Measurements from ENCODE around the gene TNFRSF12A.

TNFRSF12A gene

GRCh38 chr16:3025032-3026002 is 5.1 kb downstream of the TNFRSF12A start:
- no peak for DNase-seq (ENCODE audit: low read depth in 3 of 3, low spot score in 1 of 3)

GRCh38 chr16:3026003-3026378 is 5.8 kb downstream of the TNFRSF12A start:
- no peak for DNase-seq (ENCODE audit: low read depth in 3 of 3, low spot score in 1 of 3)

GRCh38 chr16:3026609-3027488 is 6.7 kb downstream of the TNFRSF12A start:
- no peak for DNase-seq (ENCODE audit: low read depth in 3 of 3, low spot score in 1 of 3)

- no peak for DNase-seq (ENCODE audit: low read depth in 3 of 3, low spot score in 1 of 3)
Measured at GRCh38 chr16:3027489-3027795, 7.3 kb downstream of the TNFRSF12A start.

GRCh38 chr16:3027983-3028715 is 8.0 kb downstream of the TNFRSF12A start:
- peak; percentile 56 to 90 (median 83) for DNase-seq (ENCODE audit: low read depth in 3 of 3, low spot score in 1 of 3)

- no peak for DNase-seq (ENCODE audit: low read depth in 3 of 3, low spot score in 1 of 3)
Measured at GRCh38 chr16:3028716-3029319, 8.7 kb downstream of the TNFRSF12A start.

GRCh38 chr16:3029491-3030221 is 9.5 kb downstream of the TNFRSF12A start:
- DNase-seq (ENCODE audit: low read depth in 3 of 3, low spot score in 1 of 3): no peak

- DNase-seq (ENCODE audit: low read depth in 3 of 3, low spot score in 1 of 3): no peak
Measured at GRCh38 chr16:3030222-3031212, 10.3 kb downstream of the TNFRSF12A start.

- no peak for DNase-seq (ENCODE audit: low read depth in 3 of 3, low spot score in 1 of 3)
Measured at GRCh38 chr16:3032624-3033023, 12.5 kb downstream of the TNFRSF12A start.

GRCh38 chr16:3035289-3035971 is 15.3 kb downstream of the TNFRSF12A start:
- DNase-seq (ENCODE audit: low read depth in 3 of 3, low spot score in 1 of 3): no peak

- no peak for DNase-seq (ENCODE audit: low read depth in 3 of 3, low spot score in 1 of 3)
Measured at GRCh38 chr16:3035972-3036725, 16.0 kb downstream of the TNFRSF12A start.

GRCh38 chr16:3036726-3037315 is 16.7 kb downstream of the TNFRSF12A start, which contains the start of gene BICDL2:
TSS of gene BICDL2 (minus strand) at chr16:3036944. CDS start at chr16:3035496, 1,448 bp downstream.
- no peak for DNase-seq (ENCODE audit: low read depth in 3 of 3, low spot score in 1 of 3)

GRCh38 chr16:3038256-3038655 is 18.1 kb downstream of the TNFRSF12A start:
- no peak for DNase-seq (ENCODE audit: low read depth in 3 of 3, low spot score in 1 of 3)

GRCh38 chr16:3038896-3039295 is 18.7 kb downstream of the TNFRSF12A start:
- DNase-seq (ENCODE audit: low read depth in 3 of 3, low spot score in 1 of 3): no peak

- DNase-seq (ENCODE audit: low read depth in 3 of 3, low spot score in 1 of 3): no peak
Measured at GRCh38 chr16:3042376-3042775, 22.2 kb downstream of the TNFRSF12A start.

GRCh38 chr16:3044708-3045107 is 24.5 kb downstream of the TNFRSF12A start:
- no peak for DNase-seq (ENCODE audit: low read depth in 3 of 3, low spot score in 1 of 3)

Measured in stimulated activated CD4-positive, alpha-beta T cell treated with anti-CD3 and anti-CD28 coated beads, TNF-alpha, amount 100 ng/mL, for 1 hour (primary cell).